ENCODE measurements around the gene MAPK10. TPM values are rescaled to one million over a fixed set of nuclear protein-coding genes. Genes with fewer than 3 reads are reported as not detected.

The MAPK10 gene
- total RNA-seq, 1 donor from 2014 or later, result 25.2 TPM

GRCh38 chr4:86011117-86011516 is 348.7 kb downstream of the MAPK10 start:
- Mint-ChIP-seq H3K27ac (no peak overlapping the region), H3K36me3 (no peaks in the 10 kb centered on the region), H3K27me3 (ENCODE audit: low read depth) (no peaks in the 10 kb centered on the region), H3K4me1 (peaks cover 21% of the 10 kb centered on the region), H3K4me3 (no peak overlapping the region), H3K9me3 (no peaks in the 10 kb centered on the region)
- no peak for DNase-seq (ENCODE audit: low spot score in 2 of 2, unreplicated experiment in 2 of 2)
- TF ChIP-seq CTCF (IDR thresholded peaks at IDR 0.05; ENCODE audit: unreplicated experiment), result no peak

- Mint-ChIP-seq H3K4me1 (peaks cover 10% of the 10 kb centered on the region), H3K27ac (no peak overlapping the region), H3K27me3 (ENCODE audit: low read depth) (no peaks in the 10 kb centered on the region), H3K9me3 (peaks cover 3% of the 10 kb centered on the region), H3K36me3 (peaks cover 4% of the 10 kb centered on the region), H3K4me3 (no peak overlapping the region)
- TF ChIP-seq CTCF (IDR thresholded peaks at IDR 0.05; ENCODE audit: unreplicated experiment), result no peak
- no peak for DNase-seq (ENCODE audit: low spot score in 2 of 2, unreplicated experiment in 2 of 2)
Measured at GRCh38 chr4:86007042-86007441, 352.8 kb downstream of the MAPK10 start.

GRCh38 chr4:86006057-86006456 is 353.8 kb downstream of the MAPK10 start:
- peaks cover 3% of the 10 kb centered on the region for H3K9me3 Mint-ChIP-seq
- no peaks in the 10 kb centered on the region for H3K27me3 Mint-ChIP-seq (ENCODE audit: low read depth)
- no peak for DNase-seq (ENCODE audit: low spot score in 2 of 2, unreplicated experiment in 2 of 2)
- H3K27ac Mint-ChIP-seq, result no peak overlapping the region
- no peak for TF ChIP-seq CTCF (IDR thresholded peaks at IDR 0.05; ENCODE audit: unreplicated experiment)
- no peak overlapping the region for H3K4me3 Mint-ChIP-seq
- peaks cover 4% of the 10 kb centered on the region for H3K36me3 Mint-ChIP-seq
- peaks cover 4% of the 10 kb centered on the region for H3K4me1 Mint-ChIP-seq

- Mint-ChIP-seq H3K27ac (no peak overlapping the region), H3K36me3 (peaks cover 6% of the 10 kb centered on the region), H3K9me3 (peaks cover 3% of the 10 kb centered on the region), H3K4me3 (no peak overlapping the region), H3K27me3 (ENCODE audit: low read depth) (no peaks in the 10 kb centered on the region), H3K4me1 (no peaks in the 10 kb centered on the region)
- no peak for DNase-seq (ENCODE audit: low spot score in 2 of 2, unreplicated experiment in 2 of 2)
- TF ChIP-seq CTCF (IDR thresholded peaks at IDR 0.05; ENCODE audit: unreplicated experiment), result no peak
Measured at GRCh38 chr4:86004030-86004429, 355.8 kb downstream of the MAPK10 start.

- no peak overlapping the region for H3K4me3 Mint-ChIP-seq
- peaks cover 6% of the 10 kb centered on the region for H3K36me3 Mint-ChIP-seq
- H3K27me3 Mint-ChIP-seq (ENCODE audit: low read depth), result no peaks in the 10 kb centered on the region
- H3K4me1 Mint-ChIP-seq, result no peaks in the 10 kb centered on the region
- TF ChIP-seq CTCF (IDR thresholded peaks at IDR 0.05; ENCODE audit: unreplicated experiment), result no peak
- peaks cover 3% of the 10 kb centered on the region for H3K9me3 Mint-ChIP-seq
- no peak overlapping the region for H3K27ac Mint-ChIP-seq
- no peak for DNase-seq (ENCODE audit: low spot score in 2 of 2, unreplicated experiment in 2 of 2)
Measured at GRCh38 chr4:86001591-86001990, 358.3 kb downstream of the MAPK10 start.

GRCh38 chr4:85995361-85995760 is 364.5 kb downstream of the MAPK10 start:
- no peaks in the 10 kb centered on the region for H3K4me1 Mint-ChIP-seq
- H3K9me3 Mint-ChIP-seq, result no peaks in the 10 kb centered on the region
- no peak for TF ChIP-seq CTCF (IDR thresholded peaks at IDR 0.05; ENCODE audit: unreplicated experiment)
- H3K27ac Mint-ChIP-seq, result no peak overlapping the region
- H3K27me3 Mint-ChIP-seq (ENCODE audit: low read depth), result no peaks in the 10 kb centered on the region
- H3K36me3 Mint-ChIP-seq, result peaks cover 16% of the 10 kb centered on the region
- H3K4me3 Mint-ChIP-seq, result no peak overlapping the region
- no peak for DNase-seq (ENCODE audit: low spot score in 2 of 2, unreplicated experiment in 2 of 2)
